ENCODE results near the gene SIRT2. TPM values are rescaled to one million over a fixed set of nuclear protein-coding genes. Genes with fewer than 3 reads are reported as not detected.

Gene SIRT2
- total RNA-seq, 1 donor from 2014 or later: 70.2 TPM

GRCh38 chr19:38915329-38916321 lies 16.2 kb upstream of the SIRT2 start:
- H3K4me1 Mint-ChIP-seq (ENCODE audit: unreplicated experiment): no peaks in the 10 kb centered on the region
- DNase-seq (ENCODE audit: extremely low spot score, unreplicated experiment): no peak
- H3K4me3 Mint-ChIP-seq (ENCODE audit: unreplicated experiment): no peak overlapping the region
- no peak for TF ChIP-seq CTCF (IDR thresholded peaks at IDR 0.05)
- no peaks in the 10 kb centered on the region for H3K9me3 Mint-ChIP-seq (ENCODE audit: unreplicated experiment)
- no peak overlapping the region for H3K27ac Mint-ChIP-seq (ENCODE audit: unreplicated experiment)
- no peaks in the 10 kb centered on the region for H3K36me3 Mint-ChIP-seq (ENCODE audit: unreplicated experiment)
- H3K27me3 Mint-ChIP-seq (ENCODE audit: unreplicated experiment): no peaks in the 10 kb centered on the region

- Mint-ChIP-seq H3K27me3 (ENCODE audit: unreplicated experiment) (no peaks in the 10 kb centered on the region), H3K9me3 (ENCODE audit: unreplicated experiment) (no peaks in the 10 kb centered on the region), H3K4me1 (ENCODE audit: unreplicated experiment) (no peaks in the 10 kb centered on the region), H3K36me3 (ENCODE audit: unreplicated experiment) (no peaks in the 10 kb centered on the region), H3K4me3 (ENCODE audit: unreplicated experiment) (no peak overlapping the region), H3K27ac (ENCODE audit: unreplicated experiment) (no peak overlapping the region)
- DNase-seq (ENCODE audit: extremely low spot score, unreplicated experiment): no peak
- TF ChIP-seq CTCF (IDR thresholded peaks at IDR 0.05): no peak
These were observed 14.5 kb upstream of the SIRT2 start for GRCh38 chr19:38913958-38914357.

- Mint-ChIP-seq H3K27ac (ENCODE audit: unreplicated experiment) (no peak overlapping the region), H3K27me3 (ENCODE audit: unreplicated experiment) (no peaks in the 10 kb centered on the region), H3K4me1 (ENCODE audit: unreplicated experiment) (no peaks in the 10 kb centered on the region), H3K4me3 (ENCODE audit: unreplicated experiment) (no peak overlapping the region), H3K9me3 (ENCODE audit: unreplicated experiment) (no peaks in the 10 kb centered on the region), H3K36me3 (ENCODE audit: unreplicated experiment) (peaks cover 1% of the 10 kb centered on the region)
- no peak for TF ChIP-seq CTCF (IDR thresholded peaks at IDR 0.05)
- no peak for DNase-seq (ENCODE audit: extremely low spot score, unreplicated experiment)
These were observed 13.4 kb upstream of the SIRT2 start for GRCh38 chr19:38912600-38913514.

GRCh38 chr19:38911388-38912001 lies 12.1 kb upstream of the SIRT2 start:
- no peak overlapping the region for H3K27ac Mint-ChIP-seq (ENCODE audit: unreplicated experiment)
- TF ChIP-seq CTCF (IDR thresholded peaks at IDR 0.05): no peak
- H3K36me3 Mint-ChIP-seq (ENCODE audit: unreplicated experiment): peaks cover 8% of the 10 kb centered on the region
- H3K4me1 Mint-ChIP-seq (ENCODE audit: unreplicated experiment): no peaks in the 10 kb centered on the region
- H3K4me3 Mint-ChIP-seq (ENCODE audit: unreplicated experiment): no peak overlapping the region
- H3K9me3 Mint-ChIP-seq (ENCODE audit: unreplicated experiment): no peaks in the 10 kb centered on the region
- no peaks in the 10 kb centered on the region for H3K27me3 Mint-ChIP-seq (ENCODE audit: unreplicated experiment)
- no peak for DNase-seq (ENCODE audit: extremely low spot score, unreplicated experiment)
